GM19324 (cell line): ENCODE results near the gene NIPBL.
"Not testable (repeated sequence)": the region's sequence is repeated elsewhere in the genome, so short reads cannot be mapped to it uniquely, and the experiment has no call there.

Experiments used
- ATAC-seq: cut with Tn5 transposase; IDR thresholded peaks from one replicate; pipeline ENCODE4 v1.9.1; 2021; ENCODE audit warnings: mild to moderate bottlenecking, moderate library complexity; ENCODE audit not compliant: unreplicated experiment, low FRiP score

NIPBL gene

DNA sequence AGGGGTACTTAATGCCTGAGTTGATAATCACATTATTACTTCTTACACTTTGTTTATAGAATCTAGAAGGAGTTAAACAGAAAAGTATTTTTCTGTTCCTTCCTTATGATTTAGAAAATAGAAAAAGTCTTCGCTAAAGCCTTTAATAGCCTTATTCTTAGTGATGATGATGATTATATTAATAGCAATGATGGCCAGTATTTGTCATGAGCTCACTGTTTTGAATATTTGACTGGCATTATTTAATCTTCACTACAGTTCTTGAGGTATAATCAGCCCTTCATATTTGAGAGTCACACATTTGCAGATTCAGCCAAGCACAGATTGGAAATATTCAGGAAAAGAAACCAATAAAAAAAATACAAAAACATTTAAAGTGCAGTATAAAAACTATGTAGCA is 23.3 kb downstream of the NIPBL start:
- ATAC-seq = no peak

- no peak for ATAC-seq
Observed at GRCh38 chr5:36900283-36900682, 23.7 kb downstream of the NIPBL start.

GRCh38 chr5:36901077-36901476 is 24.5 kb downstream of the NIPBL start:
- ATAC-seq = not testable (repeated sequence)

DNA sequence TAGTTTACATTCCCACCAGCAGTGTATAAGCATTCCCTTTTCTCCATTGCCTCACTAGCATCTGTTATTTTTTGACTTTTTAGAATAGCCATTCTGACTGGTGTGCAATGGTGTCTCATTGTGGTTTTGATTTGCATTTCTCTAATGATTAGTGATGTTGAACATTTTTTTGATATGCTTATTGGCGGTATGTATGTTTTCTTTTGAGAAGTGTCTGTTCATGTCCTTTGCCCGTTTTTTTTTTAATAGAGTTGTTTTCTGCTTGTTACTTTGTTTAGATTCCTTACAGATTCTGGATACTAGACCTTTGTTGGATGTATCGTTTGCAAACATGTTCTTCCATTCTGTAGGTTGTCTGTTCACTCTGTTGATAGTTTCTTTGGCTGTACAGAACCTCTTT is 25.3 kb downstream of the NIPBL start:
- no peak for ATAC-seq

DNA sequence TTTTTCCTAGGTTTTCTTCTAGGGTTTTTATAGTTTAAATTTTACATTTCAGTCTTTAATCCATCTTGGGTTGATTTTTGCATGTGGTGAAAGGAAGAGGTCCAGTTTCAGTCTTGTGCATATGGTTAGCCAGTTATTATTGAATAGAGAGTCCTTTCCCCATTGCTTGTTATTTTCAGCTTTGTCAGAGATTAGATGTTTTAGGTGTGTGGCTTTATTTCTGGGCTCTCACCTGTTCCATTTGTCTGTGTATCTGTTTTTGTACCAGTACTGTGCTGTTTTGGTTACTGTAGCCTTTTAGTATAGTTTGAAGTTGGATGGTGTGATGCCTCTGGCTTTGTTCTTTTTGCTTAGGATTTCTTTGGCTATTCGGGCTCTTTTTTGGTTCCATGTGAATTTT is 25.8 kb downstream of the NIPBL start:
- ATAC-seq = no peak

DNA sequence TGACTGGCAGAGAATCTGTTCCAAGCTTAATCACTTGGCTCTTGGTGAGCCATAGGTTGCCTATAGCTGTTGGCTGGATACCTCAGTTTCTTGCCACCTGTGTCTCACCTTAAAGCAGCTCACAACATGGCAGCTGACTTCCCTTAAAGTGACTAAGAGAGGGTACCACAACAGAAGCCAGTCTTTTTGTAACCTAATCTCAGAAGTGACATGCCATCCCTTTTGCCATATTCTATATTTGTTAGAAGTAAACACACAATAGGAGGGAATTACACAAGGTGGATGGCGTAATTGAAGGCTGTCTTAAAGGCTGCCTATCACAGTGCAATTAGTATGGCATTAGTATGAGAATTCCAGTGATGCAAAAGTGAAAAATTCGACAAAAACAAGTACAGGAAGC is 28.1 kb downstream of the NIPBL start:
- no peak for ATAC-seq

- ATAC-seq = no peak
Observed at GRCh38 chr5:36908544-36909260, 32.1 kb downstream of the NIPBL start.

DNA sequence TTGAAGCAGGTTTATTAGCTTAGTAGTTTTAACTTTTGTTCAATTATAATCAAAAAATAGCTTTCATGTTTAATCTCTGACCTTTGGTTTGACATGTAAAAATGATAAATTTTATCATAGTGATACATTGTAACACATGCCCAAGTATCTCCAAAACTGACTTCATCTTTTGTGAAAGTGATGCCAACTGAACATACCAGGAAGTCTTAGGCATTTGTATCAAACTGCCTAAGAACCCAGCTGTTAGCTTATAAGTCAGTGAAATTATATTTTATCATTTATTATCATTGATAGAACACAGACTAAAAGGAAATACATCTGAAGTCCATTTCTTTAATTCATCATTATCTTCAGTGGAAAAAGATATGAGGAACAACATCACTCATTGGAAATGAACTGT is 39.1 kb downstream of the NIPBL start:
- no peak for ATAC-seq

- ATAC-seq = not testable (repeated sequence)
Observed at GRCh38 chr5:36916614-36917013, 40.0 kb downstream of the NIPBL start.

DNA sequence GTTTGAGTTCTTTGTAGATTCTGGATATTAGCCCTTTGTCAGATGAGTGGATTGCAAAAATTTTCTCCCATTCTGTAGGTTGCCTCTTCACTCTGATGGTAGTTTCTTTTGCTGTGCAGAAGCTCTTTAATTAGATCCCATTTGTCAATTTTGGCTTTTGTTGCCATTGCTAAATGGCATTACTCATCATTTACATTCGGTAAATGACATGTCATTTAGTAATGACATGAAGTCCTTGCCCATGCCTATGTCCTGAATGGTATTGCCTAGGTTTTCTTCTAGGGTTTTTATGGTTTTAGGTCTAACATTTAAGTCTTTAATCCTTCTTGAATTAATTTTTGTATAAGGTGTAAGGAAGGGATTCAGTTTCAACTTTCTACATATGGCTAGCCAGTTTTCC is 40.8 kb downstream of the NIPBL start:
- ATAC-seq = not testable (repeated sequence)

GRCh38 chr5:36919238-36919637 is 42.7 kb downstream of the NIPBL start:
- ATAC-seq = no peak

DNA sequence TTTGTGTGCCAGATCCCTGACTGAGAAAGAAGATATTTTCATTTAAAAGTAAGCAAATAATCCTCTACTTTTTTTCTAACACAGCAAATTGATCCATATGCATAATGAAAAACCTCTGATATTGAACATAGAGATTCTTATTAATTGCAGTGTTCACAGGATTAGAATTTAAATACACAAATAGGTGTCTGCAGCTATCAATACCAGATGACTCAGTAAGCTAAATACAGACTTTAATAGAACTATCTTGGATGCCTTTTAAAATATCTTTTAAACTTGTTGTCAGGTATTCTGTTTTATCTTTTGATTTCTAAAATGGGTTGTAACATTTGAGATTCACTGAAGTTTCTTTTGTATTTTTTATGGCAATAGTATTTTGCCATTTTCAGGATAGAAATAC is 43.1 kb downstream of the NIPBL start:
- ATAC-seq = no peak

DNA sequence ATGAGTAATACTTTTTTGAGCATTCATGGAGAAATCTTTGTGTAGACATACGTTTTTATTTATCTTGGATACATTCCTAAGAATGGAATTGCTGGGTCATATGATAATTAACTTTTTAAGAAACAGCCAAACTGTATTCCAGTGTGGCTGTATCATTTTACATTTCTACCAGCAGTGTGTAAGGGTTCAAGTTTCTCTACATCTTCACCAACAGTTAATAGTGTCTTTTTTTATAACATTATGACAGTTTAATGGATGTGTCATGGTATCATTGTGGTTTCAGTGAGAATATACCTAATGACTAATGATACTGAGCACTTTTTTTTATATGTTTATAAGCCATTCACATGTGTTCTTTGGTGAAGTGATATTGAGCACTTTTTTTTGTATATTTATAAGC is 52.4 kb downstream of the NIPBL start:
- no peak for ATAC-seq

GRCh38 chr5:36929438-36929837 is 52.9 kb downstream of the NIPBL start:
- no peak for ATAC-seq

DNA sequence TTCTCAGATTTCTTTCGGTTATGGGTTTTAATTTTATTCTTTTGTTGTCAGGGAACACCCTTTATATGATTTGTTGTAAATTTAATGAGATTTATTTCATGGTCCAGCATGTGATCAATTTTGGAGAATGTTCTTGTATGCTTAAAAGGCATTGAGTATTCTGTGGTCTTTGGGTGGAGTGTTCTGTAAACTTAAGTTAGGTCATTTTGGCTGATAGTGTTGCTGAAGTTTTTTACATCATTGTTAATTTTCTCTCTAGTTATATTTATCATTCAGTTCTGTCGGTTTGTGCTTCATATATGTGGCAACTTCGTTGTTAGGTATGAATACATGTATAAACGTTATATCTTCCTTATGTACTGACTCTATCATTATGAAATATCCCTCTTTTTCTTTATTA is 55.5 kb downstream of the NIPBL start:
- no peak for ATAC-seq

GRCh38 chr5:36932699-36933098 is 56.1 kb downstream of the NIPBL start:
- no peak for ATAC-seq

DNA sequence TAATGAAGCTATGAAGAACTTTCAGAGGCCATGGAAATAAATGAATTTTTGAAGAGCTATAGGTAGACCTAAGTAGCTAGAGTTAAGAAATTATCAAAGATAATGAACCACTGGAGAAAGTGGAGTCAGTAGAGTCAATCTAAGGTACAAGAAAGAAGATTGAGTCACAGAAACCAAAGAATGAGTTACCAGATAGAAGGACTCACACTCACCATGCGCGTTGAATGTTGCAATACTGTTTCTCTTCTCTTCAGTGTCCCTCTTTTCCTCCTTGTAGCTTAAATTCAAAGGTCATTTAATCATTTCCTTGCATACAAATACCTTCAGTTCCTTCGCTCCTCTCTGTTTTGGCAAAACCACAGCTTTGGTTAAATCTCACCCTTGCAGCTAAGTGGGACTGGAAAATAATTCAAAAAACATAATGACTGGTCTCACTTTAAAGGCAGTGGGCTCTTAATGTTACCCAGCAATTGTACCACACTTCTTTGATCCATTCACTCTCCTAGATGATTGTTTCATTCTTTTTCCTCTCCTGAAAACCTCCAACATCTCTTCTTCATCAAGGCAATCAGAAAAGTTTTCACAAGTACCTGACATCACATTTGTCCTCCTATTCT is 58.3 kb downstream of the NIPBL start:
- ATAC-seq = no peak

GRCh38 chr5:36935805-36936204 is 59.2 kb downstream of the NIPBL start:
- ATAC-seq = no peak

- ATAC-seq = no peak
Observed at GRCh38 chr5:36936309-36936708, 59.7 kb downstream of the NIPBL start.

GRCh38 chr5:36938129-36938528 is 61.6 kb downstream of the NIPBL start:
- ATAC-seq = no peak

DNA sequence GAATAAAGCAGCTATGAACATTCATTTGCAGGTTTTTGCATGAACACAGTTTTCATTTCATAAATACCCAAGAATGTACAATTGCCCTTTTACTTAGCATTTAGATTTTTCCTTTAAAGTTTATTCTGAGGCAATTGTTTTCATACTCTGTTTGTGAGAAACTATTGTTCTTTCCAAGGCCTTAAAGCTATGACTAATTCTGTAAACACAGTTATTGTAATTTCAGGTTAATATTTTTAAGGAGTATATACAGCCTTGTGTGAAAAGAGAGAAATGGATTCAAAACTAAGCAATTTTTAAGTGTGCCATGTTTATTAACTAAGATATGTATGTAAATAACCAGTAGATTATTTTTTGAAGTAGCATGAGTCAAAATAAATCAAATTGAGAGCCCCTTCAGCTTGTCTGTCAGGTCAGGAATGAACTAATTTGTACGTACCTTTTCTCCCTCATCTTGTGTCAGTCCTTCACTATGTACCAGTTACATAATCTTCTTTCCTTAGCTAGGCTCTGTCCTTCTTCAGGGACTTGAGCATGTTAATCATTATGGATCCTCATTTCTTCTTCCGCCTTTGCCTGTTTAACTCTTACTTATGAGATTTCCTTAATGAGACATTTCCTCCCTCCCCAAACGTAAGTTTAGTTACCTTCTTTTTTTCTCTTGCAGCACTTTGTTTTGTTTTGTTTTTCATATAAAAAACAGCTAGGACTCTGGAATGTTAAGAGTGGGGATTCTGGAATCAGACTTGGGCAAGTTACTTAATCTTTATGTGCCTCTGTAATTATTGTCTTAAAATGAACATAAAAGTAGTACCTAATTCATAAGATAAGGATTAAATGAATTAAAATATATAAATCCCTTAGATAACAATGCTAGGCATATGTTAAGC is 63.6 kb downstream of the NIPBL start:
- no peak for ATAC-seq
